Measurements from ENCODE around the gene FAM234B. TPM values are rescaled to one million over a fixed set of nuclear protein-coding genes. Genes with fewer than 3 reads are reported as not detected.
A peak's percentile ranks its signal among the peaks of the same experiment; 100 is the strongest.

Gene FAM234B
- total RNA-seq, 1 experiment from 2014 or later, result 5.7 TPM

DNA sequence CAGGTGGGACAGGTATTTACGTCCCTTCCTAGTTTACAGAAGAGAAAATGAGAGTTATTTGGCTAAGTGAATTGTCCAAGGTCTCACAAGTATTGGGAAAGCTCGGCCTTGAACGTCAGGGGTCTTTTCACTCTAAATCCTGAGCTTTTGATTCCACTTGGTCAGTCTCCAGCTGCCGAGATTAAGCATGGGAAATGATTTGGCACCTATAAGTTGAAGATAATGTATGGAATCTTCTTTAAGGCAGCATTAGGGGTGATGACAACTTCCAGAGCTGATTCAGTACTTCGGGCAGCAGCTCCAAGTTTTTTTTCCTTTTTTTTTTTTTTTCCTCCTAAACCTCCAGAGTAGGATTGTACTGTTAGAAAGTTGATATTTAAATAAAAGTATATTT, 722 bp downstream of the FAM234B start:
- Mint-ChIP-seq H3K36me3 (ENCODE audit: insufficient read depth, unreplicated experiment) (no peaks in the 10 kb centered on the region), H3K9me3 (ENCODE audit: unreplicated experiment) (no peaks in the 10 kb centered on the region), H3K4me1 (ENCODE audit: insufficient read depth, unreplicated experiment) (peaks cover 7% of the 10 kb centered on the region), H3K27ac (ENCODE audit: low read depth, unreplicated experiment) (peak overlapping the region; percentile 82), H3K4me3 (ENCODE audit: unreplicated experiment) (peak overlapping the region; percentile 85), H3K27me3 (ENCODE audit: insufficient read depth, unreplicated experiment) (no peaks in the 10 kb centered on the region)
- POLR2A ChIA-PET, result interaction anchor here (0.6 to 2.1 kb wide), 9 partner anchors 10 to 181 kb away, joined by 3 to 13 read pairs (median 3); no protein-coding TSS in a partner anchor
- TF ChIP-seq, protein P1, sequence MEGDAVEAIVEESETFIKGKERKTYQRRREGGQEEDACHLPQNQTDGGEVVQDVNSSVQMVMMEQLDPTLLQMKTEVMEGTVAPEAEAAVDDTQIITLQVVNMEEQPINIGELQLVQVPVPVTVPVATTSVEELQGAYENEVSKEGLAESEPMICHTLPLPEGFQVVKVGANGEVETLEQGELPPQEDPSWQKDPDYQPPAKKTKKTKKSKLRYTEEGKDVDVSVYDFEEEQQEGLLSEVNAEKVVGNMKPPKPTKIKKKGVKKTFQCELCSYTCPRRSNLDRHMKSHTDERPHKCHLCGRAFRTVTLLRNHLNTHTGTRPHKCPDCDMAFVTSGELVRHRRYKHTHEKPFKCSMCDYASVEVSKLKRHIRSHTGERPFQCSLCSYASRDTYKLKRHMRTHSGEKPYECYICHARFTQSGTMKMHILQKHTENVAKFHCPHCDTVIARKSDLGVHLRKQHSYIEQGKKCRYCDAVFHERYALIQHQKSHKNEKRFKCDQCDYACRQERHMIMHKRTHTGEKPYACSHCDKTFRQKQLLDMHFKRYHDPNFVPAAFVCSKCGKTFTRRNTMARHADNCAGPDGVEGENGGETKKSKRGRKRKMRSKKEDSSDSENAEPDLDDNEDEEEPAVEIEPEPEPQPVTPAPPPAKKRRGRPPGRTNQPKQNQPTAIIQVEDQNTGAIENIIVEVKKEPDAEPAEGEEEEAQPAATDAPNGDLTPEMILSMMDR (IDR thresholded peaks at IDR 0.05; ENCODE audit: unreplicated experiment), result no peak
- BruUV-seq (replicated peaks), result no TSS peak
- CTCF ChIA-PET, result interaction anchor here (0.6 to 1.9 kb wide), 7 partner anchors 14 to 1949 kb away, joined by 3 to 5 read pairs (median 3); no protein-coding TSS in a partner anchor
- intact Hi-C loops (cut with micrococcal nuclease), result loop anchor here (5.0 kb wide), 1 partner anchor 52 kb away; no protein-coding TSS in a partner anchor
- DNase-seq (ENCODE audit: unreplicated experiment), result peak; percentile 3

DNA sequence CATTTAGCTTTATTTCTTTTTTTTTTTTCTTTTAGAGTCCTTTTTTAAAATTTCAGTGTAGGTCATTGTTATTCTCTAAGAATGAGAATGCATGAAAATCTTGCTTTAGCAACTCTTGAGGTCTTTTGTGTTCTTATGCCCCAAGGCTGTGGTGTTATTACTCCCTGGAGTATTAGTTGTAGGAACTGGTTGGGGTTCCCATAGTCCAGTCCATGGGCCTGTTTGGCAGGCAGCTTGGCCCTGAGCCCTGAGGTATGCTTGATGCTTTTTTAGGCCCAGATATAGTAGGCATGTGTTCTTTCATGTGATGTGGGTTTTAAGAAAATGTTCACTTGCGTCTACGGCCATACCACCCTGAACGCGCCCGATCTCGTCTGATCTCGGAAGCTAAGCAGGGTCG, 1.6 kb downstream of the FAM234B start:
- intact Hi-C loops (cut with micrococcal nuclease), result no loop called here
- no peaks in the 10 kb centered on the region for H3K9me3 Mint-ChIP-seq (ENCODE audit: unreplicated experiment)
- no peak overlapping the region for H3K4me3 Mint-ChIP-seq (ENCODE audit: unreplicated experiment)
- H3K27ac Mint-ChIP-seq (ENCODE audit: low read depth, unreplicated experiment), result no peak overlapping the region
- ChIA-PET CTCF (interaction anchor here (0.6 to 1.6 kb wide), 7 partner anchors 29 to 609 kb away, joined by 3 to 5 read pairs (median 3); no protein-coding TSS in a partner anchor), POLR2A (interaction anchor here (1.0 to 1.6 kb wide), 4 partner anchors 9 to 45 kb away, joined by 3 to 5 read pairs (median 4); no protein-coding TSS in a partner anchor)
- no peak for DNase-seq (ENCODE audit: unreplicated experiment)
- H3K36me3 Mint-ChIP-seq (ENCODE audit: insufficient read depth, unreplicated experiment), result no peaks in the 10 kb centered on the region
- BruUV-seq (replicated peaks), result no TSS peak
- H3K27me3 Mint-ChIP-seq (ENCODE audit: insufficient read depth, unreplicated experiment), result no peaks in the 10 kb centered on the region
- TF ChIP-seq, protein P1 (IDR thresholded peaks at IDR 0.05; ENCODE audit: unreplicated experiment), result no peak
- peaks cover 5% of the 10 kb centered on the region for H3K4me1 Mint-ChIP-seq (ENCODE audit: insufficient read depth, unreplicated experiment)

DNA sequence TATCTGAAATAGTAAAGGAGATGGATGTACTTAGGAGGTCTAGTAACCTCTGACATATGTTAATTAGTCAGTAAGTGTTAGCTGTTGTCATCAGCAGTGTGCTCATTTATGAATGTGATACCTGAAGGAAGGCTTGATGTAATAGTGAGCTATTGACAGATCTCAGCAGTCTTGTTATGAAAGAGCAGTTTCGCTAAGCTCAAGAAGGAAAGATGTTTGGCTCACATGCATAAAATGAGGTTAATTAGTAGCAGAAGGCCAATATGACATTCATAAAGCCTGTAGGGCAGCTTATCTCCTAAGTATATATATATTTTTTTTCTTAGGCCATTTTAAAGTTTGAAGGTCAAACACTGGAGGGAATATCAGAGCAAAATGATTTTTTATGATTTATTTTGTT, 2.8 kb downstream of the FAM234B start:
- DNase-seq (ENCODE audit: unreplicated experiment), result no peak
- ChIA-PET POLR2A (interaction anchor here (1.0 to 1.6 kb wide), 2 partner anchors 22 to 177 kb away, joined by 3 to 4 read pairs; no protein-coding TSS in a partner anchor), CTCF (interaction anchor here (1.0 to 1.6 kb wide), 3 partner anchors 11 to 71 kb away, joined by 3 to 4 read pairs (median 4); no protein-coding TSS in a partner anchor)
- BruUV-seq (replicated peaks), result no TSS peak
- no peaks in the 10 kb centered on the region for H3K27me3 Mint-ChIP-seq (ENCODE audit: insufficient read depth, unreplicated experiment)
- H3K9me3 Mint-ChIP-seq (ENCODE audit: unreplicated experiment), result no peaks in the 10 kb centered on the region
- peaks cover 5% of the 10 kb centered on the region for H3K4me1 Mint-ChIP-seq (ENCODE audit: insufficient read depth, unreplicated experiment)
- no peaks in the 10 kb centered on the region for H3K36me3 Mint-ChIP-seq (ENCODE audit: insufficient read depth, unreplicated experiment)
- intact Hi-C loops (cut with micrococcal nuclease), result no loop called here
- H3K4me3 Mint-ChIP-seq (ENCODE audit: unreplicated experiment), result no peak overlapping the region
- no peak overlapping the region for H3K27ac Mint-ChIP-seq (ENCODE audit: low read depth, unreplicated experiment)
- TF ChIP-seq, protein P1 (IDR thresholded peaks at IDR 0.05; ENCODE audit: unreplicated experiment), result no peak

DNA sequence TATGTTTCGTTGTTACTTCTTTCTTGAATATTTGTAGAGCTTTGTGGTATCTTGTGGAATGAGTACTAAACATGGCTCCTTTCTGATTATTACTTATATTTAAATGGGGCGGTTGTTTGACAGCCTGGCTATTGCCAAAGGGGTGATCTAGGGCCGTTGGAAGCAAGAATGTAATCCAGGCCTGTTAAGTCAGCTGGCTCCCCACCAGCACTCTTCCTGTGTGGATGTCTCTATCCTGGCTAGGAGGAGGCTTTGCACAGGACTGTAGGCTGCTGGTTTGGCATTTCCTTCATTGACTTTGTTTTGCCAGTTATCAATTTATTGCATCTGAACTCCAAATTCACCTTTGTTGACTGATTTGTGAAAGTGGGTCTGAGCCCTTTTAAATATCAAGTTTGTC, 5.6 kb downstream of the FAM234B start:
- Mint-ChIP-seq H3K4me3 (ENCODE audit: unreplicated experiment) (no peak overlapping the region), H3K4me1 (ENCODE audit: insufficient read depth, unreplicated experiment) (peaks cover 5% of the 10 kb centered on the region), H3K9me3 (ENCODE audit: unreplicated experiment) (peaks cover 7% of the 10 kb centered on the region), H3K36me3 (ENCODE audit: insufficient read depth, unreplicated experiment) (no peaks in the 10 kb centered on the region), H3K27ac (ENCODE audit: low read depth, unreplicated experiment) (no peak overlapping the region), H3K27me3 (ENCODE audit: insufficient read depth, unreplicated experiment) (no peaks in the 10 kb centered on the region)
- DNase-seq (ENCODE audit: unreplicated experiment), result no peak
- CTCF ChIA-PET, result no interaction called here
- TF ChIP-seq, protein P1 (IDR thresholded peaks at IDR 0.05; ENCODE audit: unreplicated experiment), result no peak
- POLR2A ChIA-PET, result no interaction called here
- intact Hi-C loops (cut with micrococcal nuclease), result no loop called here
- BruUV-seq (replicated peaks), result no TSS peak
